GM23248 (cell line): Measurements from ENCODE around the gene SLC10A6. TPM values are rescaled to one million over a fixed set of nuclear protein-coding genes. Genes with fewer than 3 reads are reported as not detected.
"Not testable (repeated sequence)": the region's sequence is repeated elsewhere in the genome, so short reads cannot be mapped to it uniquely, and the experiment has no call there.

ENCODE experiments used
- DNase-seq: peaks from one replicate; pipeline ENCODE4 v3.0.0-alpha.2; 2015
- H2AFZ ChIP-seq: fragments of 200-600 bp; sonication (generic); 2 replicates; pipeline ENCODE4 v1.6.1; 2016; ENCODE audit warnings: antibody characterized with exemption
- H3F3A ChIP-seq: fragments of 200-600 bp; sonication (generic); 2 replicates; pipeline ENCODE4 v1.6.1; 2016; ENCODE audit warnings: mild to moderate bottlenecking, antibody characterized with exemption, mixed run types; ENCODE audit not compliant: insufficient read depth
- H3K27ac ChIP-seq: fragments of 200-600 bp; sonication (generic); 2 replicates; pipeline ENCODE4 v1.5.1; 2016; ENCODE audit warnings: mild to moderate bottlenecking
- H3K27me3 ChIP-seq: fragments of 200-600 bp; sonication (generic); replicated peaks from 2 replicates; pipeline ENCODE4 v1.6.1; 2016; ENCODE audit warnings: mild to moderate bottlenecking; ENCODE audit not compliant: insufficient read depth
- H3K36me3 ChIP-seq: fragments of 200-600 bp; sonication (generic); 2 replicates; pipeline ENCODE4 v1.6.1; 2016; ENCODE audit warnings: low read depth, mild to moderate bottlenecking
- H3K4me1 ChIP-seq: fragments of 200-600 bp; sonication (generic); 2 replicates; pipeline ENCODE4 v1.6.1; 2016; ENCODE audit warnings: mild to moderate bottlenecking; ENCODE audit not compliant: insufficient read depth
- H3K4me2 ChIP-seq: fragments of 200-600 bp; sonication (generic); one replicate; pipeline ENCODE4 v1.6.1; 2016; ENCODE audit warnings: mild to moderate bottlenecking; ENCODE audit not compliant: unreplicated experiment
- H3K4me3 ChIP-seq: fragments of 200-600 bp; sonication (generic); 2 replicates; pipeline ENCODE4 v1.5.1; 2016; ENCODE audit warnings: mild to moderate bottlenecking
- H3K79me2 ChIP-seq: fragments of 200-600 bp; sonication (generic); 2 replicates; pipeline ENCODE4 v1.6.1; 2016; ENCODE audit warnings: mild to moderate bottlenecking; ENCODE audit not compliant: insufficient read depth
- H3K9ac ChIP-seq: fragments of 200-600 bp; sonication (generic); 2 replicates; pipeline ENCODE4 v1.6.1; 2016; ENCODE audit warnings: mild to moderate bottlenecking
- H3K9me2 ChIP-seq: fragments of 200-600 bp; sonication (generic); 2 replicates; pipeline ENCODE4 v1.6.1; 2016; ENCODE audit warnings: mixed run types, mild to moderate bottlenecking, moderate library complexity; ENCODE audit not compliant: insufficient read depth
- H3K9me3 ChIP-seq: fragments of 200-600 bp; sonication (generic); one replicate; pipeline ENCODE4 v1.6.1; 2017; ENCODE audit warnings: low read depth
- H4K20me1 ChIP-seq: fragments of 200-600 bp; sonication (generic); 2 replicates; pipeline ENCODE4 v1.6.0; 2016; ENCODE audit not compliant: insufficient read depth
- EZH2 ChIP-seq: fragments of 200-600 bp; sonication (generic); IDR thresholded peaks from 2 replicates; pipeline ENCODE4 v1.6.1; 2018; ENCODE audit warnings: antibody characterized with exemption, mild to moderate bottlenecking; ENCODE audit not compliant: insufficient read depth, poor library complexity, severe bottlenecking
- EZH2phosphoT487 ChIP-seq: fragments of 200-600 bp; sonication (generic); IDR thresholded peaks from 2 replicates; pipeline ENCODE4 v1.6.1; 2018; ENCODE audit warnings: antibody characterized with exemption, moderate library complexity, mild to moderate bottlenecking, low read depth; ENCODE audit not compliant: insufficient read depth
- WGBS, 2 experiments: methylation state at CpG; one replicate each; pipeline ENCODE4 v1.1.6; 2015 to 2017; ENCODE audit warnings: low lambda C conversion rate in 2 of 2, low coverage in 1 of 2; ENCODE audit errors: missing lambda C conversion rate in 2 of 2; 5-methylcytosine and 5-hydroxymethylcytosine counted together
- in situ Hi-C: fragments of 300-500 bp; cut with MboI; formaldehyde crosslinking; loops from 2 replicates; pipeline ENCODE4 v1.15.0; 2020
- polyA plus RNA-seq: library from polyadenylated mRNA; unstranded; fragments of >200 nt; fragmentation: Nextera tagmentation; extraction: Ambion mirVana; gene quantifications from 2 replicates; pipeline ENCODE4 v1.2.1, GENCODE V29; 2016
- total RNA-seq: library from RNA; depleted of rRNA; stranded (reverse); fragments of >200 nt; shearing (Covaris generic); gene quantifications from 2 replicates; pipeline ENCODE4 v1.2.3, GENCODE V29; 2014

The SLC10A6 gene
- total and polyA plus RNA-seq, 2 experiments from 2014 or later, result not detected

DNA sequence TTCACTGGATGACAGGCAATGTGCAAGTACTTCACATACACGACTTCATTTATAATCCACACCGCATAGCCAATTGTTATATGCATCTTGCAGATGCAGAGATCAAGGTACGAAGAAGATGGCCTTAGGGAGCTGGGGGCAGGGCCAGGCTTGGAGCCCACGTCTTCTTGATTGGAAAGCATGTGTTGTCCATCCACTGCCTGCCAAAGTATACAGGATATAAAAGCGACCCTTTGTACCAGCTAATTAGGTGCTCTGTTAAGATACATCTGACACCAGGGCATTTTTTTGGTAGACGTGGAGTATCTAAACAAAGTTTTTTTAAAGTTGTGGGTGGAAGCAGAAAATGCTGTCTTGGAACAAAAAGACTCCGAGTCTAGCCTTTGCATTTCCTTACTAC, 41.6 kb upstream of the SLC10A6 start:
- Histone ChIP-seq H3K27ac (no peak overlapping the region), H3K79me2 (no peaks in the 10 kb centered on the region)
- WGBS, 2 experiments, result 66 to 68% methylated on average over 7 of the region's 7 CpGs

DNA sequence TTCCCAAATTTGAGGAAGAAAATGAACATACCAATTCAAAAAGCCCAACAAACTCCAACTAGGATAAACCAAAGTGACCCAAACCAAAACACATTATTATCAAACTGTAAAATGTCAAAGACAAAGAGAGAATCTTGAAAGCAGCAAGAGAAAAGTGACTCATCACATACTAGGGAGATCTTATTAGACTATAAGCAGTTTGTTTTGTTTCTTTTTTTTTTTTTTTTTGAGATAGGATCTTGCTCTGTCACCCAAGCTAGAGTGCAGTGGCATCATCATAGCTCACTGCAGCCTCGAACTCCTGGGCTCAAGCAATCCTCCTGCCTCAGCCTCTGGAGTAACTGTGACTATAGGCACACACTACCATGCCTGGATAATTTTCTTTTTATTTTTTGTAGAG, 30.5 kb upstream of the SLC10A6 start:
- Histone ChIP-seq H3F3A (no peaks in the 10 kb centered on the region), H4K20me1 (no peaks in the 10 kb centered on the region), H3K9me3 (peaks cover 7% of the 10 kb centered on the region), H3K27me3 (no peaks in the 10 kb centered on the region), H3K9ac (no peak overlapping the region), H3K4me1 (no peaks in the 10 kb centered on the region), H3K4me2 (no peak overlapping the region), H3K4me3 (no peak overlapping the region), H3K27ac (no peak overlapping the region), H2AFZ (no peak overlapping the region), H3K9me2 (no peaks in the 10 kb centered on the region), H3K79me2 (no peaks in the 10 kb centered on the region), H3K36me3 (no peaks in the 10 kb centered on the region)
- TF ChIP-seq EZH2 (no peak), EZH2phosphoT487 (no peak)
- 24 to 25% methylated on average over 1 of the region's 1 CpG for WGBS, 2 experiments
- in situ Hi-C loops, result no loop called here
- no peak for DNase-seq

More for the DNA sequence above, 41.6 kb upstream of the SLC10A6 start:
- Histone ChIP-seq H3K27me3 (no peaks in the 10 kb centered on the region), H3F3A (peaks cover 7% of the 10 kb centered on the region), H3K9ac (no peak overlapping the region), H3K4me2 (no peak overlapping the region), H2AFZ (no peak overlapping the region), H3K4me1 (peaks cover 7% of the 10 kb centered on the region; the same call in 1 of the 2 replicates), H3K4me3 (no peak overlapping the region), H3K36me3 (no peaks in the 10 kb centered on the region), H4K20me1 (no peaks in the 10 kb centered on the region), H3K9me2 (no peaks in the 10 kb centered on the region), H3K9me3 (no peaks in the 10 kb centered on the region)
- TF ChIP-seq EZH2 (no peak), EZH2phosphoT487 (no peak)
- in situ Hi-C loops, result no loop called here
- no peak for DNase-seq

DNA sequence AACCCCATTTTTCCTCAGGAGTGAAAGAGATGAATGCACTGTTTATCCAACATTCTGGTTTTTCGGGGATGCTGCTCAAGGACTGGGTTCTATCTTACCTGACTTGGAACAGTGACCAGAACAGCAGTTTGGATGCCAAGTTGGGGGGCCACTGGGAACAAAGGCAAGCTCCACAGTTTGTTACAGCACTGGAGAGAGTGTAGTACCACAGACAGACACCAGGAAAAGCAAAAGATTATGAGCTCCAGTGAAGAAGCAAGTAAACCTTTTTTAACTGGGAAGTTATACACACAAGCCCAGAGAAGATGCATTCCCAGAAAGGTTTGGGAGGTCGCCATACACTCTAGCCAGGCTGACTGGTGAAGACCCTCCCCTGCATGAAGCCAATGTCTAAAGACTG, 29.5 kb upstream of the SLC10A6 start:
- Histone ChIP-seq H3K4me3 (no peak overlapping the region), H3K9me2 (no peaks in the 10 kb centered on the region), H3F3A (no peaks in the 10 kb centered on the region), H3K27ac (no peak overlapping the region), H3K9me3 (peaks cover 7% of the 10 kb centered on the region), H3K4me1 (no peaks in the 10 kb centered on the region), H3K9ac (no peak overlapping the region), H3K27me3 (no peaks in the 10 kb centered on the region), H3K79me2 (no peaks in the 10 kb centered on the region), H3K36me3 (no peaks in the 10 kb centered on the region), H4K20me1 (no peaks in the 10 kb centered on the region), H3K4me2 (no peak overlapping the region), H2AFZ (no peak overlapping the region)
- no peak for DNase-seq
- in situ Hi-C loops, result no loop called here
- 59 to 71% methylated on average over 2 of the region's 2 CpGs for WGBS, 2 experiments
- TF ChIP-seq EZH2phosphoT487 (no peak), EZH2 (no peak)

DNA sequence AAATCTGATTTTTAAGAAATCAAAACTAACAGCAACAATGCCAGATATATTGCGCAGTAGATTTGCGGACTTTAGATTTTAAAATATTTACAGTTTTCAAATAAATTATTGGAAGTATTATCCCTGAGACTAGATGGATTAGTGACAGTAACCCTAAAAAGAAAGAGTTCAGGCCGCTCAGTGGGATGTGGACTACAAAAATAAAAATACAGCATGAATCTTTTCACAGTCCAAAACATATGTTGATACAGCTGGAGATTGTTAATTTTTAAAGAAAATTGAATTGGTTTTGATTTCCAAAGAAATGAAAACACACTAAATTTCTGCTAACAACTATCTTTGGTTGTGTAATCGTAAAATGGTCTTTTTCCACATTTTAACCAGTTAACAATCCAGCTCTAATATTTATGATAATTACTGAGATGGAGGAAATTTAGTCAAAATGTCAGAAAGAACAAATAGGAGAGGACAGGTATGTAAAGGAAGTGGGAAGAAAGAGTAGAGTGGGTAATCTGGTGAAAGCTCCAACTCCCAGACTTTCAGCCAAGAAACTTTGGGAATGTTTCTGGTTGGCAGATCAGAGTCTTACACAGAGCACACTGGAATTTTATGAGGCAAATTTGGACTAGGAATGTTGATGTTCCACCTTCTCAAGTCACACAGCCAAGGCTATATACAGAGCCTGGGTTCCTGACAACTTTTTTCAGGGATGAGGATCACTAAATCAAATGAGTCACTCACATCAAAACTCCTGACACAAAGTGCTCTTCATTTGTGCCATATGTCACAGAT, 27.9 kb upstream of the SLC10A6 start:
- H2AFZ ChIP-seq, result no peak overlapping the region
- H3K4me1 ChIP-seq, result no peaks in the 10 kb centered on the region
- H4K20me1 ChIP-seq, result no peaks in the 10 kb centered on the region
- no peak overlapping the region for H3K27ac ChIP-seq
- TF ChIP-seq EZH2phosphoT487, result no peak
- no peak for TF ChIP-seq EZH2
- H3K27me3 ChIP-seq, result no peaks in the 10 kb centered on the region
- no peak overlapping the region for H3K4me3 ChIP-seq
- in situ Hi-C loops, result no loop called here
- no peak for DNase-seq
- no peak overlapping the region for H3K9ac ChIP-seq
- WGBS, 2 experiments, result 37 to 40% methylated on average over 4 of the region's 4 CpGs
- no peaks in the 10 kb centered on the region for H3K9me2 ChIP-seq
- H3K79me2 ChIP-seq, result no peaks in the 10 kb centered on the region
- H3K36me3 ChIP-seq, result no peaks in the 10 kb centered on the region
- H3K9me3 ChIP-seq, result peaks cover 7% of the 10 kb centered on the region
- H3K4me2 ChIP-seq, result no peak overlapping the region
- H3F3A ChIP-seq, result no peaks in the 10 kb centered on the region

DNA sequence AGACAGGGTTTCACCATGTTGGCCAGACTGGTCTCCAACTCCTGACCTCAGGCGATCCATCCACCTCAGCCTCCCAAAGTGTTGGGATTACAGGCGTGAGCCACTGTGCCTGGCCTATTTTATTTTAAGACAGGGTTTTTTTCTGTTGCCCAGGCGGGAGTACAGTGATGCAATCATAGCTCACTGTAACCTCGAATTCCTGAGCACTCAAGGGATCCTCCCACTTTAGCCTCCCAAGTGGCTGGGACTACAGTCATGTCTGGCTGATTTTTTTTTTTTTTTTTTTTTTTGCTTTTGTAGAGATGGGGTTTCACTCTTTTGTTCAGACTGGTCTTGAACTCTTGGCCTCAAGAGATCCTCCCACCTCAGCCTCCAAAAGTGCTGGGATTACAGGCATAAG, 26.3 kb upstream of the SLC10A6 start:
- H3F3A ChIP-seq, H3K9ac ChIP-seq, in situ Hi-C loops, H3K9me2 ChIP-seq, H2AFZ ChIP-seq, H3K4me3 ChIP-seq, DNase-seq, H3K27me3 ChIP-seq, H3K4me2 ChIP-seq, H3K4me1 ChIP-seq, H3K36me3 ChIP-seq, H4K20me1 ChIP-seq, H3K9me3 ChIP-seq, H3K79me2 ChIP-seq, H3K27ac ChIP-seq: not testable (repeated sequence)
- WGBS, 2 experiments, result 40 to 46% methylated on average over 4 of the region's 4 CpGs
